GM19328 (cell line): ENCODE measurements around the gene LBHD2.
"Not testable (repeated sequence)": the region's sequence is repeated elsewhere in the genome, so short reads cannot be mapped to it uniquely, and the experiment has no call there.

Experiments used
- ATAC-seq: cut with Tn5 transposase; IDR thresholded peaks from one replicate; pipeline ENCODE4 v1.9.1; 2021; ENCODE audit warnings: mild to moderate bottlenecking, moderate library complexity; ENCODE audit not compliant: unreplicated experiment

Gene LBHD2

GRCh38 chr14:103084021-103084919, at the start of gene LBHD2:
LBHD2 (plus strand) TSS chr14:103084210; CDS start chr14:103086013, 1,803 bp downstream.
- no peak for ATAC-seq

- no peak for ATAC-seq
Measured at GRCh38 chr14:103041464-103041863, 42.5 kb upstream of the LBHD2 start.

GRCh38 chr14:103043257-103044015, 40.6 kb upstream of the LBHD2 start:
- no peak for ATAC-seq

- no peak for ATAC-seq
Measured at GRCh38 chr14:103045371-103045869, 38.6 kb upstream of the LBHD2 start.

GRCh38 chr14:103047453-103047852, 36.6 kb upstream of the LBHD2 start:
- not testable (repeated sequence) for ATAC-seq

GRCh38 chr14:103050935-103051334, 33.1 kb upstream of the LBHD2 start:
- no peak for ATAC-seq

- ATAC-seq = no peak
Measured at GRCh38 chr14:103052407-103052806, 31.6 kb upstream of the LBHD2 start.

GRCh38 chr14:103055695-103056094, 28.3 kb upstream of the LBHD2 start:
- ATAC-seq = no peak

GRCh38 chr14:103056322-103057027, 27.5 kb upstream of the LBHD2 start:
- ATAC-seq = no peak

- ATAC-seq = peak; percentile 24
Measured at GRCh38 chr14:103057028-103057371, 27.0 kb upstream of the LBHD2 start.

- peak; percentile 63 for ATAC-seq
Measured at GRCh38 chr14:103057372-103058163, 26.4 kb upstream of the LBHD2 start, which contains the start of gene CDC42BPB. CDC42BPB (minus strand) TSS chr14:103057549; CDS start chr14:103057173, 376 bp downstream.

GRCh38 chr14:103058164-103059055, 25.6 kb upstream of the LBHD2 start:
- ATAC-seq = no peak

- no peak for ATAC-seq
Measured at GRCh38 chr14:103059556-103059955, 24.5 kb upstream of the LBHD2 start.

GRCh38 chr14:103061482-103061976, 22.5 kb upstream of the LBHD2 start:
- ATAC-seq = no peak

- no peak for ATAC-seq
Measured at GRCh38 chr14:103064436-103064835, 19.6 kb upstream of the LBHD2 start.

GRCh38 chr14:103064978-103065377, 19.0 kb upstream of the LBHD2 start:
- no peak for ATAC-seq

- ATAC-seq = no peak
Measured at GRCh38 chr14:103065861-103066260, 18.1 kb upstream of the LBHD2 start.

GRCh38 chr14:103066399-103066798, 17.6 kb upstream of the LBHD2 start:
- no peak for ATAC-seq
